Measurements from ENCODE around the gene TDRD9. TPM values are rescaled to one million over a fixed set of nuclear protein-coding genes. Genes with fewer than 3 reads are reported as not detected.

Gene TDRD9
- polyA plus RNA-seq, 1 donor from 2014 or later, result 15.9 TPM

GRCh38 chr14:104072586-104072985 lies 144.3 kb downstream of the TDRD9 start:
- no peaks in the 10 kb centered on the region for H3K79me2 ChIP-seq (replicated peaks; ENCODE audit: insufficient read depth, low read length)
- H3K4me2 ChIP-seq (ENCODE audit: low read length), result no peak overlapping the region
- H4K20me1 ChIP-seq (ENCODE audit: insufficient read depth), result no peaks in the 10 kb centered on the region
- H3K9me2 ChIP-seq (ENCODE audit: insufficient read depth, low read length), result no peaks in the 10 kb centered on the region
- H3K4me3 ChIP-seq (ENCODE audit: low read length), result no peak overlapping the region
- H2AFZ ChIP-seq (ENCODE audit: low read depth, low read length), result no peak overlapping the region
- H3K27me3 ChIP-seq (ENCODE audit: insufficient read depth, low read depth, low read length), result no peaks in the 10 kb centered on the region
- no peaks in the 10 kb centered on the region for H3K9me3 ChIP-seq (ENCODE audit: low read length)
- H3F3A ChIP-seq (ENCODE audit: insufficient read depth, low read length, poor library complexity, severe bottlenecking), result no peaks in the 10 kb centered on the region
- H3K27ac ChIP-seq (ENCODE audit: low read length), result no peak overlapping the region
- TF ChIP-seq SMC3 (conservative IDR thresholded peaks at IDR 0.05; ENCODE audit: poor library complexity) (no peak), TAF1 (IDR thresholded peaks at IDR 0.05; ENCODE audit: low read depth) (no peak), CTCF (IDR thresholded peaks at IDR 0.05; ENCODE audit: poor library complexity, severe bottlenecking) (no peak), EP300 (conservative IDR thresholded peaks at IDR 0.05; ENCODE audit: poor library complexity, severe bottlenecking) (no peak), POLR2AphosphoS5 (IDR thresholded peaks at IDR 0.05) (no peak), EZH2 (IDR thresholded peaks at IDR 0.05; ENCODE audit: borderline replicate concordance, insufficient read depth, low read length, poor library complexity, severe bottlenecking) (no peak), RAD21 (conservative IDR thresholded peaks at IDR 0.05) (no peak), REST (IDR thresholded peaks at IDR 0.05; ENCODE audit: borderline replicate concordance) (no peak), MXI1 (conservative IDR thresholded peaks at IDR 0.05; ENCODE audit: poor library complexity, severe bottlenecking) (no peak)
- H3K9ac ChIP-seq (ENCODE audit: low read length), result no peak overlapping the region
- H3K36me3 ChIP-seq (ENCODE audit: insufficient read depth, low read length), result no peaks in the 10 kb centered on the region

GRCh38 chr14:104073764-104074163 lies 145.5 kb downstream of the TDRD9 start:
- no peak overlapping the region for H3K27ac ChIP-seq (ENCODE audit: low read length)
- no peaks in the 10 kb centered on the region for H4K20me1 ChIP-seq (ENCODE audit: insufficient read depth)

More at GRCh38 chr14:104073764-104074163, 145.5 kb downstream of the TDRD9 start:
- Histone ChIP-seq H3K9me2 (ENCODE audit: insufficient read depth, low read length) (no peaks in the 10 kb centered on the region), H2AFZ (ENCODE audit: low read depth, low read length) (no peak overlapping the region), H3K9me3 (ENCODE audit: low read length) (no peaks in the 10 kb centered on the region), H3K4me2 (ENCODE audit: low read length) (no peak overlapping the region), H3K4me3 (ENCODE audit: low read length) (no peak overlapping the region), H3K27me3 (ENCODE audit: insufficient read depth, low read depth, low read length) (no peaks in the 10 kb centered on the region), H3K36me3 (ENCODE audit: insufficient read depth, low read length) (no peaks in the 10 kb centered on the region), H3K9ac (ENCODE audit: low read length) (no peak overlapping the region), H3F3A (ENCODE audit: insufficient read depth, low read length, poor library complexity, severe bottlenecking) (no peaks in the 10 kb centered on the region), H3K79me2 (replicated peaks; ENCODE audit: insufficient read depth, low read length) (no peaks in the 10 kb centered on the region)
- TF ChIP-seq EZH2 (IDR thresholded peaks at IDR 0.05; ENCODE audit: borderline replicate concordance, insufficient read depth, low read length, poor library complexity, severe bottlenecking) (no peak), MXI1 (conservative IDR thresholded peaks at IDR 0.05; ENCODE audit: poor library complexity, severe bottlenecking) (no peak), SMC3 (conservative IDR thresholded peaks at IDR 0.05; ENCODE audit: poor library complexity) (no peak), CTCF (IDR thresholded peaks at IDR 0.05; ENCODE audit: poor library complexity, severe bottlenecking) (no peak), RAD21 (conservative IDR thresholded peaks at IDR 0.05) (no peak), POLR2AphosphoS5 (IDR thresholded peaks at IDR 0.05) (no peak), EP300 (conservative IDR thresholded peaks at IDR 0.05; ENCODE audit: poor library complexity, severe bottlenecking) (no peak), REST (IDR thresholded peaks at IDR 0.05; ENCODE audit: borderline replicate concordance) (no peak), TAF1 (IDR thresholded peaks at IDR 0.05; ENCODE audit: low read depth) (no peak)

Measured in neural cell (in vitro differentiated cells).